Measurements from ENCODE around the gene CDKN1C. TPM values are rescaled to one million over a fixed set of nuclear protein-coding genes. Genes with fewer than 3 reads are reported as not detected.

The CDKN1C gene
- total and polyA plus RNA-seq, 5 donors from 2014 or later: 1.1 to 4.1 (median 1.2) TPM

- Histone ChIP-seq H3K36me3 (ENCODE audit: control insufficient read depth, insufficient read depth, low read length) (no peaks in the 10 kb centered on the region), H3K4me3 (ENCODE audit: low read depth, low read length) (no peak overlapping the region), H3K27ac (ENCODE audit: insufficient read depth, low read length, poor library complexity, severe bottlenecking) (no peak overlapping the region), H3K9me3 (ENCODE audit: control insufficient read depth in 2 of 2, low read length in 2 of 2) (no peaks in the 10 kb centered on the region), H3K4me1 (ENCODE audit: control insufficient read depth, insufficient read depth, low read length, poor library complexity, severe bottlenecking) (no peaks in the 10 kb centered on the region), H3K27me3 (ENCODE audit: control insufficient read depth, insufficient read depth, low read length) (no peaks in the 10 kb centered on the region)
- Mint-ChIP-seq H3K27ac (peak overlapping the region in 1 of 3 donors; percentile 64), H3K4me1 (peaks cover 0 to under 1% (median 0%) of the 10 kb centered on the region in 4 donors), H3K9me3 (no peaks in the 10 kb centered on the region), H3K27me3 (no peaks in the 10 kb centered on the region), H3K4me3 (no peak overlapping the region), H3K36me3 (no peaks in the 10 kb centered on the region)
- DNase-seq (no peak), ATAC-seq (ENCODE audit: low read depth in 2 of 2) (no peak)
Observed at GRCh38 chr11:2920343-2920742, 34.8 kb upstream of the CDKN1C start.

DNA sequence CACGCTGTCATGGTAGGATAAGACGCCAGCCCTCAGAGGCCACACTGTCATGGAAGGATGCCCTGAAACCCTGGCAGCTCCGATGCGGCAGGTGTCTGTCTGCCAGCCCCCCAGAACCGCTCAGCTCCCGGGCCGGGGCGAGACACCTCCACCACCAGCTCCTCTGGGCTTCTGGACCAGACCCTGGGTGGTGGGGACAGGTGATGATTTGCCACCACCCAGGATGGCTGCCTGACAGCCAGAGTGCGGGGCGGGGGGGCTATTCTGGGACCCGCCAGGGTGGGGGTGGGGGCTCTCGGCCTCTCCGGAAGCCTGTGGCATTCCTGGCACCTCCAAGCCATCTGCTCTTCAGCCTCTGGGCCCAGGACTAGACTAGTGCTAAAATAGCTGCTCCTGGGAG lies 34.3 kb upstream of the CDKN1C start:
- no peak overlapping the region for H3K27ac ChIP-seq (ENCODE audit: insufficient read depth, low read length, poor library complexity, severe bottlenecking)
- H3K9me3 Mint-ChIP-seq: no peaks in the 10 kb centered on the region
- H3K4me3 Mint-ChIP-seq: no peak overlapping the region
- H3K9me3 ChIP-seq (ENCODE audit: control insufficient read depth in 2 of 2, low read length in 2 of 2): no peaks in the 10 kb centered on the region
- H3K27me3 Mint-ChIP-seq: no peaks in the 10 kb centered on the region
- no peak for DNase-seq
- H3K4me1 Mint-ChIP-seq: peaks cover 0 to 4% (median 0%) of the 10 kb centered on the region in 4 donors
- H3K36me3 ChIP-seq (ENCODE audit: control insufficient read depth, insufficient read depth, low read length): no peaks in the 10 kb centered on the region
- H3K27me3 ChIP-seq (ENCODE audit: control insufficient read depth, insufficient read depth, low read length): no peaks in the 10 kb centered on the region
- no peaks in the 10 kb centered on the region for H3K4me1 ChIP-seq (ENCODE audit: control insufficient read depth, insufficient read depth, low read length, poor library complexity, severe bottlenecking)
- no peaks in the 10 kb centered on the region for H3K36me3 Mint-ChIP-seq
- H3K4me3 ChIP-seq (ENCODE audit: low read depth, low read length): no peak overlapping the region
- no peak overlapping the region for H3K27ac Mint-ChIP-seq
- ATAC-seq (ENCODE audit: low read depth in 2 of 2): no peak

- Histone ChIP-seq H3K4me1 (ENCODE audit: control insufficient read depth, insufficient read depth, low read length, poor library complexity, severe bottlenecking) (no peaks in the 10 kb centered on the region), H3K27ac (ENCODE audit: insufficient read depth, low read length, poor library complexity, severe bottlenecking) (no peak overlapping the region), H3K9me3 (ENCODE audit: control insufficient read depth in 2 of 2, low read length in 2 of 2) (no peaks in the 10 kb centered on the region), H3K36me3 (ENCODE audit: control insufficient read depth, insufficient read depth, low read length) (no peaks in the 10 kb centered on the region), H3K4me3 (ENCODE audit: low read depth, low read length) (no peak overlapping the region), H3K27me3 (ENCODE audit: control insufficient read depth, insufficient read depth, low read length) (no peaks in the 10 kb centered on the region)
- H3K9me3 Mint-ChIP-seq: no peaks in the 10 kb centered on the region
- H3K4me1 Mint-ChIP-seq: peaks cover 0 to 4% (median 0%) of the 10 kb centered on the region in 4 donors
- ATAC-seq (ENCODE audit: low read depth in 2 of 2) (no peak), DNase-seq (no peak)
- H3K27ac Mint-ChIP-seq: no peak overlapping the region
- H3K27me3 Mint-ChIP-seq: no peaks in the 10 kb centered on the region
- no peak overlapping the region for H3K4me3 Mint-ChIP-seq
- no peaks in the 10 kb centered on the region for H3K36me3 Mint-ChIP-seq
Observed at GRCh38 chr11:2919188-2919587, 33.6 kb upstream of the CDKN1C start.

GRCh38 chr11:2917842-2918490 lies 32.4 kb upstream of the CDKN1C start:
- DNase-seq (no peak), ATAC-seq (ENCODE audit: low read depth in 2 of 2) (no peak)
- no peak overlapping the region for H3K4me3 Mint-ChIP-seq
- peaks cover 0 to 14% (median under 1%) of the 10 kb centered on the region in 4 donors for H3K4me1 Mint-ChIP-seq
- Histone ChIP-seq H3K9me3 (ENCODE audit: control insufficient read depth in 2 of 2, low read length in 2 of 2) (no peaks in the 10 kb centered on the region), H3K27ac (ENCODE audit: insufficient read depth, low read length, poor library complexity, severe bottlenecking) (no peak overlapping the region), H3K4me3 (ENCODE audit: low read depth, low read length) (no peak overlapping the region), H3K36me3 (ENCODE audit: control insufficient read depth, insufficient read depth, low read length) (no peaks in the 10 kb centered on the region), H3K27me3 (ENCODE audit: control insufficient read depth, insufficient read depth, low read length) (no peaks in the 10 kb centered on the region), H3K4me1 (ENCODE audit: control insufficient read depth, insufficient read depth, low read length, poor library complexity, severe bottlenecking) (peaks cover 5% of the 10 kb centered on the region)
- no peak overlapping the region for H3K27ac Mint-ChIP-seq
- H3K27me3 Mint-ChIP-seq: no peaks in the 10 kb centered on the region
- no peaks in the 10 kb centered on the region for H3K36me3 Mint-ChIP-seq
- H3K9me3 Mint-ChIP-seq: no peaks in the 10 kb centered on the region

DNA sequence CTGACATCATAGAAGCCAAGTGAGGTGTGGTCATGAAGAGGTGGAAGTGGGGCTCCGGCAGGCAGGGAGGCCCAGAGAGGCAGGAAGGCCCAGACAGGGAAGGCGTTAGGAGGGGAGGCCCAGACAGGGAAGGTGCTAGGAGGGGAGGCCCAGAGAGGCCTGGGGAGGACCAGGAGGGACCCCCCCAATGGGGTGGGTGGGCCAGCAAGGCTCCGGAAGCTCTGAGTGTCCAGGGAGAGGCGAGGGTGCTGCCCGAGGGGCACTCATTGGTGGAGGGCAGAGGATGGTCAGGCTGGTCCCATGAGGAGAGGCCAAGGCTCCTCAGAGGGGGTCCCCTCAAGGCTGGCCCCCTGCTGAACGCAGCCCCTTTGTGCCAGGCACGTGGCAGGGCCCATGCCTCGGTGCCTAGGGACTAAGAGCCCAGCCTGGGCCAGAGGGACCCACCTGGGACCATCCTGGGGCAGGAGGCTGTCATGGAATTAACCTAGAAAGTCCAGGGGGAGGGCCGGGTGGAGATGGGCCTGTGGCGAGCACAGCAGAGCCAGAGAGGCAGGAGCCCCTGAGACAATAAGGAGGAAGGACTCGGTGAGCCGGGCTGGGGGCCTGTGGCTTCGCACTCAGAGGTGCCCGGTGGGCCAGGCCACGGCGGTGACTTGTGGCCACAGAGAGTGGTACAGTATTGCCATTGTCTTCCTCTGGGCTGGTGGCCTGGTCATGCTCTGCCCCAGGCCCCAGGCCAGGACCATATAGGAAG lies 31.5 kb upstream of the CDKN1C start:
- no peak overlapping the region for H3K27ac Mint-ChIP-seq
- ATAC-seq (ENCODE audit: low read depth in 2 of 2): no peak

DNA sequence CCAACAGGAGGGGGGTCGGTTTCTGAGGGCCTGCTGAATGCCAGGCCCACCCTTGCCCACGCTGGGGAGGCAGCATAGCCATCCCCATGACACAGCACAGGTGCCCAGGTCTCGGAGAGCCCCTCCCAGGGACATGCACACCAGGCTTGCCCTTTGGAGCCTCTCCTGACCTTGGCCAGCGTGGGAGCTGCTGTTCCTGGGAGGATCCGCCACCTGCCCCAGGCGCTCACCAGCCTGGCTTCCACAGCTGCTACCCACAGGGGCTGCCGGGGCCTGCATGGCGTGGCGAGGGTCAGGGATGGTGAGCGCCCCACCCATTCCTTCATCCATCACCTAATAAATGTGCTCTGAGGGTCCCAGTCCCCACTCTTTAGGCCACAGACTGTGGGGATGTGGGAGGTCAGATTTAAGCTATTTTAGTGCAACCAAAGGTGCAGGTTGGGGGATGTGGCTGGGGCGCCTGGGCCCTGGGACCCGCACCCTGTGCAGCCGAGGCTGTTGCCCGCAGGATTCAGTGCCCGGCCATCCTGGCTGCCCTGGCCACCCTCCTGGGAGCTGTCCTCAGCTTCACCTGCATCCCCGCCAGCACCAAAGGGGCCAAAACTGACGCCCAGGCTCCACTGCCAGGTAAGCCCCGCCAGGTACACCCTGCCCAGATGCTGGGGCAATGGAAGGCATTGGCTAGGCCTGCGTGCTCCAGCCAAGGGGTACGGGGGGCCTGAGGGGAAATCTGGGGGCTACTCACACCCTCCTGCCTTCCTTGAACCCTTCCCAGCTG lies 30.7 kb upstream of the CDKN1C start:
- no peak overlapping the region for H3K4me3 ChIP-seq (ENCODE audit: low read depth, low read length)
- ATAC-seq (ENCODE audit: low read depth in 2 of 2) (no peak), DNase-seq (no peak)
- H3K9me3 ChIP-seq (ENCODE audit: control insufficient read depth in 2 of 2, low read length in 2 of 2): no peaks in the 10 kb centered on the region
- no peak overlapping the region for H3K4me3 Mint-ChIP-seq
- no peak overlapping the region for H3K27ac ChIP-seq (ENCODE audit: insufficient read depth, low read length, poor library complexity, severe bottlenecking)
- H3K9me3 Mint-ChIP-seq: no peaks in the 10 kb centered on the region
- no peaks in the 10 kb centered on the region for H3K36me3 Mint-ChIP-seq
- H3K27me3 ChIP-seq (ENCODE audit: control insufficient read depth, insufficient read depth, low read length): no peaks in the 10 kb centered on the region
- H3K27me3 Mint-ChIP-seq: no peaks in the 10 kb centered on the region
- H3K36me3 ChIP-seq (ENCODE audit: control insufficient read depth, insufficient read depth, low read length): no peaks in the 10 kb centered on the region
- peaks cover 0 to 17% (median 3%) of the 10 kb centered on the region in 4 donors for H3K4me1 Mint-ChIP-seq
- H3K27ac Mint-ChIP-seq: no peak overlapping the region
- peaks cover 5% of the 10 kb centered on the region for H3K4me1 ChIP-seq (ENCODE audit: control insufficient read depth, insufficient read depth, low read length, poor library complexity, severe bottlenecking)

More for the DNA sequence above, 31.5 kb upstream of the CDKN1C start:
- H3K9me3 ChIP-seq (ENCODE audit: control insufficient read depth in 2 of 2, low read length in 2 of 2): no peaks in the 10 kb centered on the region
- H3K27me3 ChIP-seq (ENCODE audit: control insufficient read depth, insufficient read depth, low read length): no peaks in the 10 kb centered on the region
- H3K36me3 ChIP-seq (ENCODE audit: control insufficient read depth, insufficient read depth, low read length): no peaks in the 10 kb centered on the region
- peaks cover 0 to 14% (median under 1%) of the 10 kb centered on the region in 4 donors for H3K4me1 Mint-ChIP-seq
- no peak overlapping the region for H3K4me3 Mint-ChIP-seq
- no peak for DNase-seq
- no peaks in the 10 kb centered on the region for H3K27me3 Mint-ChIP-seq
- H3K27ac ChIP-seq (ENCODE audit: insufficient read depth, low read length, poor library complexity, severe bottlenecking): no peak overlapping the region
- no peaks in the 10 kb centered on the region for H3K36me3 Mint-ChIP-seq
- no peak overlapping the region for H3K4me3 ChIP-seq (ENCODE audit: low read depth, low read length)
- peaks cover 5% of the 10 kb centered on the region for H3K4me1 ChIP-seq (ENCODE audit: control insufficient read depth, insufficient read depth, low read length, poor library complexity, severe bottlenecking)
- H3K9me3 Mint-ChIP-seq: no peaks in the 10 kb centered on the region

GRCh38 chr11:2915473-2915872 lies 29.9 kb upstream of the CDKN1C start:
- Mint-ChIP-seq H3K27ac (no peak overlapping the region), H3K36me3 (no peaks in the 10 kb centered on the region), H3K9me3 (no peaks in the 10 kb centered on the region), H3K4me1 (peaks cover 0 to 17% (median 3%) of the 10 kb centered on the region in 4 donors), H3K27me3 (no peaks in the 10 kb centered on the region), H3K4me3 (no peak overlapping the region)
- peaks cover 5% of the 10 kb centered on the region for H3K4me1 ChIP-seq (ENCODE audit: control insufficient read depth, insufficient read depth, low read length, poor library complexity, severe bottlenecking)
- DNase-seq (no peak), ATAC-seq (ENCODE audit: low read depth in 2 of 2) (no peak)
- no peaks in the 10 kb centered on the region for H3K27me3 ChIP-seq (ENCODE audit: control insufficient read depth, insufficient read depth, low read length)
- H3K27ac ChIP-seq (ENCODE audit: insufficient read depth, low read length, poor library complexity, severe bottlenecking): no peak overlapping the region
- H3K36me3 ChIP-seq (ENCODE audit: control insufficient read depth, insufficient read depth, low read length): no peaks in the 10 kb centered on the region
- H3K4me3 ChIP-seq (ENCODE audit: low read depth, low read length): no peak overlapping the region
- no peaks in the 10 kb centered on the region for H3K9me3 ChIP-seq (ENCODE audit: control insufficient read depth in 2 of 2, low read length in 2 of 2)

Measured in CD4-positive, CD25-positive, alpha-beta regulatory T cell (primary cell).